Epidermal melanocyte (primary cell): ENCODE results near the gene MUSK.
"Not testable (repeated sequence)": the region's sequence is repeated elsewhere in the genome, so short reads cannot be mapped to it uniquely, and the experiment has no call there.

Experiments
- DNase-seq: peaks from one replicate; pipeline ENCODE4 v3.0.0; 2011; ENCODE audit warnings: low spot score; ENCODE audit not compliant: insufficient read length

The MUSK gene

GRCh38 chr9:110691002-110691549 lies 22.5 kb downstream of the MUSK start:
- no peak for DNase-seq

GRCh38 chr9:110695846-110696245 lies 27.3 kb downstream of the MUSK start:
- not testable (repeated sequence) for DNase-seq

GRCh38 chr9:110700953-110701352 lies 32.4 kb downstream of the MUSK start:
- DNase-seq, result no peak

GRCh38 chr9:110703669-110704068 lies 35.1 kb downstream of the MUSK start:
- DNase-seq, result no peak

GRCh38 chr9:110707419-110707818 lies 38.8 kb downstream of the MUSK start:
- no peak for DNase-seq

- DNase-seq, result no peak
Measured at GRCh38 chr9:110710420-110710819, 41.8 kb downstream of the MUSK start.

GRCh38 chr9:110712955-110713354 lies 44.4 kb downstream of the MUSK start:
- no peak for DNase-seq

GRCh38 chr9:110714314-110714713 lies 45.7 kb downstream of the MUSK start:
- DNase-seq, result no peak

GRCh38 chr9:110728058-110728457 lies 59.5 kb downstream of the MUSK start:
- no peak for DNase-seq

GRCh38 chr9:110729641-110730040 lies 61.0 kb downstream of the MUSK start:
- DNase-seq, result no peak

GRCh38 chr9:110731437-110732028 lies 62.9 kb downstream of the MUSK start:
- DNase-seq, result no peak

- DNase-seq, result no peak
Measured at GRCh38 chr9:110738982-110739381, 70.4 kb downstream of the MUSK start.

GRCh38 chr9:110742741-110743371 lies 74.3 kb downstream of the MUSK start:
- no peak for DNase-seq

- DNase-seq, result peak; percentile 27
Measured at GRCh38 chr9:110744715-110745384, 76.3 kb downstream of the MUSK start.

- DNase-seq, result no peak
Measured at GRCh38 chr9:110745676-110746075, 77.1 kb downstream of the MUSK start.

GRCh38 chr9:110746211-110746930 lies 77.8 kb downstream of the MUSK start:
- no peak for DNase-seq

GRCh38 chr9:110748251-110748893 lies 79.8 kb downstream of the MUSK start:
- no peak for DNase-seq

- DNase-seq, result no peak
Measured at GRCh38 chr9:110750272-110750671, 81.7 kb downstream of the MUSK start.

- DNase-seq, result no peak
Measured at GRCh38 chr9:110751971-110752370, 83.4 kb downstream of the MUSK start.

- peak; percentile 21 for DNase-seq
Measured at GRCh38 chr9:110752766-110753165, 84.2 kb downstream of the MUSK start.

GRCh38 chr9:110753731-110754231 lies 85.2 kb downstream of the MUSK start:
- no peak for DNase-seq
